Mesenteric fat pad (tissue), 1 donor: ENCODE data around the gene DOCK4. TPM values are rescaled to one million over a fixed set of nuclear protein-coding genes. Genes with fewer than 3 reads are reported as not detected.

Source experiments
- DNase-seq: peaks from one replicate; pipeline ENCODE4 v3.0.0-alpha.2; 2020; ENCODE audit warnings: low spot score
- total RNA-seq: library from RNA; stranded (reverse); fragmentation: NEBNext Ultra II Directional; extraction: Animal tissue kit (Norgen Biotek cat#: 25700); gene quantifications from one replicate; pipeline ENCODE4 v1.2.1, GENCODE V29; 2021
- donor health status: DM: yes; HTN: yes; CAD: no.

The DOCK4 gene
- total RNA-seq, 1 donor from 2014 or later: 40.9 TPM

GRCh38 chr7:112018305-112019030 is 187.7 kb downstream of the DOCK4 start:
- DNase-seq: no peak

GRCh38 chr7:112015146-112015545 is 191.1 kb downstream of the DOCK4 start:
- DNase-seq: no peak

GRCh38 chr7:112014347-112014746 is 191.9 kb downstream of the DOCK4 start:
- no peak for DNase-seq

GRCh38 chr7:112013274-112013673 is 192.9 kb downstream of the DOCK4 start:
- no peak for DNase-seq

- DNase-seq: no peak
Measured at GRCh38 chr7:112012242-112012641, 194.0 kb downstream of the DOCK4 start.

- DNase-seq: no peak
Measured at GRCh38 chr7:112010994-112011393, 195.2 kb downstream of the DOCK4 start.

GRCh38 chr7:112010109-112010508 is 196.1 kb downstream of the DOCK4 start:
- no peak for DNase-seq

GRCh38 chr7:112009081-112009480 is 197.1 kb downstream of the DOCK4 start:
- DNase-seq: no peak

GRCh38 chr7:112007185-112007584 is 199.0 kb downstream of the DOCK4 start:
- DNase-seq: no peak

GRCh38 chr7:112006071-112006470 is 200.1 kb downstream of the DOCK4 start:
- DNase-seq: no peak

GRCh38 chr7:112005205-112005775 is 200.9 kb downstream of the DOCK4 start:
- DNase-seq: no peak

GRCh38 chr7:112001091-112001826 is 204.9 kb downstream of the DOCK4 start:
- DNase-seq: no peak

- DNase-seq: no peak
Measured at GRCh38 chr7:111998326-111998725, 207.9 kb downstream of the DOCK4 start.

GRCh38 chr7:111997546-111997945 is 208.7 kb downstream of the DOCK4 start:
- DNase-seq: no peak

GRCh38 chr7:111992601-111993000 is 213.6 kb downstream of the DOCK4 start:
- no peak for DNase-seq

GRCh38 chr7:111990643-111991042 is 215.6 kb downstream of the DOCK4 start:
- no peak for DNase-seq

GRCh38 chr7:111987886-111988285 is 218.3 kb downstream of the DOCK4 start:
- DNase-seq: no peak

- DNase-seq: no peak
Measured at GRCh38 chr7:111987115-111987826, 218.9 kb downstream of the DOCK4 start.

GRCh38 chr7:111986601-111987000 is 219.6 kb downstream of the DOCK4 start:
- no peak for DNase-seq

GRCh38 chr7:111985798-111986197 is 220.4 kb downstream of the DOCK4 start:
- no peak for DNase-seq

- no peak for DNase-seq
Measured at GRCh38 chr7:111982804-111983203, 223.4 kb downstream of the DOCK4 start.

- DNase-seq: no peak
Measured at GRCh38 chr7:111982133-111982532, 224.1 kb downstream of the DOCK4 start.
